Measurements from ENCODE around the gene IRX6. TPM values are rescaled to one million over a fixed set of nuclear protein-coding genes. Genes with fewer than 3 reads are reported as not detected.

Gene IRX6
- total and polyA plus RNA-seq, 8 donors: 0.02 to 0.08 (median 0.04) TPM; not detected in 5

DNA sequence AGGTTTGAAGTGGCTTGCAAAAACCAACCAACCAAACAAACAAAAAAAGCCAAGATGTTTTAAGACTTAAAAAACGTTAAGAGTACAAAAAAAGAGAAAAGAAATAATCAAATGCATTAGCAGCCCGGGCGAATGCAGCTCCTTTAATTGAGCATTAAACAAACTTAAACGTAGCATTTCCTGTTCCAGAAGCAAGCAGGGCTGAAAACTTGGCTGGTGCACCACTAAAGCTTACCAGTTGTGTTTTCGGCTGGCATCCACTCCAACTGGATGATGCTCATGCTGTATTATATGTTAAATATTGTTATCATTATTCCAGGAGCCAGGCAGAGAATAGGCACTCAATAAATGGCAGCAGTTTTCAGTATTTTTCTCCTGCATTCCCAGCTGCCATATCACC, 45.1 kb downstream of the IRX6 start:
- intact Hi-C loops (cut with DNase I): no loop called here
- WGBS, 2 donors: 21 to 29% methylated on average over 5 of the region's 5 CpGs
- FAIRE-seq: no peak
- TF ChIP-seq, protein P1, sequence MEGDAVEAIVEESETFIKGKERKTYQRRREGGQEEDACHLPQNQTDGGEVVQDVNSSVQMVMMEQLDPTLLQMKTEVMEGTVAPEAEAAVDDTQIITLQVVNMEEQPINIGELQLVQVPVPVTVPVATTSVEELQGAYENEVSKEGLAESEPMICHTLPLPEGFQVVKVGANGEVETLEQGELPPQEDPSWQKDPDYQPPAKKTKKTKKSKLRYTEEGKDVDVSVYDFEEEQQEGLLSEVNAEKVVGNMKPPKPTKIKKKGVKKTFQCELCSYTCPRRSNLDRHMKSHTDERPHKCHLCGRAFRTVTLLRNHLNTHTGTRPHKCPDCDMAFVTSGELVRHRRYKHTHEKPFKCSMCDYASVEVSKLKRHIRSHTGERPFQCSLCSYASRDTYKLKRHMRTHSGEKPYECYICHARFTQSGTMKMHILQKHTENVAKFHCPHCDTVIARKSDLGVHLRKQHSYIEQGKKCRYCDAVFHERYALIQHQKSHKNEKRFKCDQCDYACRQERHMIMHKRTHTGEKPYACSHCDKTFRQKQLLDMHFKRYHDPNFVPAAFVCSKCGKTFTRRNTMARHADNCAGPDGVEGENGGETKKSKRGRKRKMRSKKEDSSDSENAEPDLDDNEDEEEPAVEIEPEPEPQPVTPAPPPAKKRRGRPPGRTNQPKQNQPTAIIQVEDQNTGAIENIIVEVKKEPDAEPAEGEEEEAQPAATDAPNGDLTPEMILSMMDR (IDR thresholded peaks at IDR 0.05): no peak
- DNase-seq: no peak
- Histone ChIP-seq H3K4me3 (no peak overlapping the region), H3K9me3 (no peaks in the 10 kb centered on the region), H3K36me3 (no peaks in the 10 kb centered on the region), H3K27me3 (peaks cover 0 to 17% (median 7%) of the 10 kb centered on the region in 4 donors), H3K27ac (no peak overlapping the region), H3K4me1 (no peaks in the 10 kb centered on the region)
- no peak for ATAC-seq

DNA sequence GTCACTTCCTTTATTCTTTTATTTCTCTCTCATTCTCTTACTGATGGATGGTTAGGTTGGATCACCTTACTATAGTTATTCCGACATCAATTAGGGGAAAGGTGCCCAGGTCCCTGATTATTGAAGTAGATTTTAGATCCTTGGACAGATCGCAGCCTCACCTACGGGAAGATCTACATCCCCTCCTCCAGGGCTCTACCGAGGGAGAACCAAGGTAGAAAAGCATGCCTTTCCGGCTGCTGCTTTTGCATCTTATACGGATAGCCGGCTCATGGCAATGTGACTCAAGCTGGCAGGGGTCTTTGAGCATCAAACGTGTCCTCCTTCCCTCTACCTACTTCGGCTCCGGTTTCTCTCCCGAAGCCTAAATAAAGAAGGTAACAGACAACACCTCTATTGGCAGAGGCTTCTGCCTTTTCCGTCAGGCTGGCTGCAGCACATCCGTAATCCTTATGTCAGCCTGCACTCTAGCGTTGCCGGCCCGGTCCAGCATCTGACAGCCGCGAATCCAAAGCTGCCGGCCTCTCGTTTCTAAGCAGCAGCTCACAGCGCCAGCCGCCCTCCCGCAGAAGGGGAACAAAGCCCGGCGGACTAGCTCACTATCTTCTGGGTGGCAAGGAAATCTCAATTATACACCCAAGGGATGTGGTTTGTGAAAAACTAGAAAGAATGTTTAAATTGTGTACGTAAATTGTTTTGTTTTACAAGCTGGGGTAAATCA, 46.9 kb downstream of the IRX6 start:
- TF ChIP-seq, protein P1 (IDR thresholded peaks at IDR 0.05): no peak
- DNase-seq: peak in 5 of 6 donors; percentile 9 to 68 (median 29)
- Histone ChIP-seq H3K36me3 (no peaks in the 10 kb centered on the region), H3K4me3 (no peak overlapping the region), H3K27ac (no peak overlapping the region), H3K4me1 (no peaks in the 10 kb centered on the region), H3K9me3 (no peaks in the 10 kb centered on the region), H3K27me3 (peaks cover 0 to 17% (median 7%) of the 10 kb centered on the region in 4 donors)
- FAIRE-seq: no peak
- 13 to 15% methylated on average over 26 of the region's 26 CpGs for WGBS, 2 donors
- intact Hi-C loops (cut with DNase I): no loop called here
- ATAC-seq: peak in 3 of 4 donors; percentile 76 to 89 (median 80)

DNA sequence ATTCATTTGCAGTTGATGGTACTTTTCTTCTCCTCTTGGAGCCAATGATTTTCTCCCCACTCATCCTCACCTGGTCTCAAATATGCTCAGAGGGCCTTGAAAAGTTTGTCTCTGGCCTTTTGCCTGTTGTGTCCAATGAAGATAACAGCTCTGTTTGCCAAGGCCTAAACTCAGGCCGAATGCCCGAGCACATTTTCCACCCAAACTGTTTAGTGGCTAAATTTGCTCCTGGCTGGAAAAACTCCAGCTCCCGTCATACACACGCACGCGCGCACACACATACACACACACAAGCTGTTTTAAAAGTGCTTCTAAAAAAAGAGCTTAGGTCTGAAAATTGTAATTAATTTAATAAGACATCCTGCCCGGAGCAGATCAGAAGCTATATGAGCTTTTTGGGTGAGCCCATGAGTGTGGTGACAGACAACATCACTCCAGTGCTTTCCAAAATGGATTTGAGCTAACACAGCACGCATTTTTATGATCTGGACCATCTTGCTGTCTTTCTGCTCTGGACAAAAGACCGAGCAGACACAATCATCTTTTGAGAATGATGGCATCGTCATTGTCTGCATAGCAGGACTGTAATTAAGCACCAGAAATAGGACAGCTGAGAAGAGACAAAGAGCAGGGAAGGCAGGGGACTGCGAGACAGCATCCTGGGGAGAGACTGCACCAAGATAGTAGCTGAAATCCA, 48.9 kb downstream of the IRX6 start:
- H3K36me3 ChIP-seq: no peaks in the 10 kb centered on the region
- H3K27ac ChIP-seq: no peak overlapping the region
- no peaks in the 10 kb centered on the region for H3K9me3 ChIP-seq
- H3K4me1 ChIP-seq: no peaks in the 10 kb centered on the region
- intact Hi-C loops (cut with DNase I): no loop called here
- TF ChIP-seq, protein P1 (IDR thresholded peaks at IDR 0.05): no peak
- WGBS, 2 donors: 57 to 59% methylated on average over 12 of the region's 12 CpGs
- H3K27me3 ChIP-seq: peaks cover 0 to 15% (median 7%) of the 10 kb centered on the region in 4 donors
- no peak for FAIRE-seq
- DNase-seq: peak in 1 of 6 donors; percentile 3
- no peak for ATAC-seq
- H3K4me3 ChIP-seq: no peak overlapping the region

DNA sequence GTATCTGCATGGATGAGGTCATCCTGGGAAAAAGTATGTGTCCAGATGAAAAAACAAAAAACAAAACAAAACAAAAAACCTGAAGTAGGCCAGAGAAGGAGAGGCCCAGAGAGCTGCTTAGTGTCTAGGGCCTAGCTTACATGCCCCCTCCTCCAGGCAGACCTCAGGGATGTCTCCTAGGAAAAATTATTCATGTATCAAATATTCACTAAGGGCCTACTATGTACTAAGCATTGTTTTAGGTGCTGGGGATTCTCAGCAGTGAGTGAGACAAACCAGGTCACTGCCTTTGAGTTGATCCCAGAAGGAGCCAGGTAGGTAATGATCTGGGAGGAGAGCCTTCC, 49.5 kb downstream of the IRX6 start:
- FAIRE-seq (no peak), DNase-seq (no peak), ATAC-seq (no peak)
- intact Hi-C loops (cut with DNase I): no loop called here
- H3K27ac ChIP-seq: no peak overlapping the region
- no peaks in the 10 kb centered on the region for H3K36me3 ChIP-seq
- no peaks in the 10 kb centered on the region for H3K9me3 ChIP-seq
- H3K4me3 ChIP-seq: no peak overlapping the region
- H3K4me1 ChIP-seq: no peaks in the 10 kb centered on the region
- peaks cover 0 to 15% (median 6%) of the 10 kb centered on the region in 4 donors for H3K27me3 ChIP-seq
- TF ChIP-seq, protein P1 (IDR thresholded peaks at IDR 0.05): no peak

DNA sequence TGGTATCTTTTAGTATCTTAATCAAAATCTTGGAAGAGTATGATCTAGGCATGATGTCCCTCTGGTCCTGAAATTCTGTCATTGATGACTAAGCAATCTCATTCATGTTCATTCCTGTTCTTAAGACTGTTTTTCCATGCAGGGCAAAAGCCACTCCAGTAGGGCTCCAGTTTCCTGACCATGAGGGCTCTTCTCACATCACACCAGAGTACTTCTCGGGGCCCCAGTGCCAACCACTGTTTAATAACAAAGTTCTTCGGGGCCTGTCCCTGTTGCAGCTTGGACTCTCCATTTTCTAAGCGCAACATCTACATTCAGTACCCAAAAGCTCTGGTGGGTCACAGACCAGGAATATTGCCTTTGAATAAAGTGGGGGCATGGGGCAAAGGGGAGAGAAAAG, 52.0 kb downstream of the IRX6 start:
- H3K4me1 ChIP-seq: no peaks in the 10 kb centered on the region
- FAIRE-seq: no peak
- H3K27me3 ChIP-seq: peaks cover 0 to 4% (median 1%) of the 10 kb centered on the region in 4 donors
- intact Hi-C loops (cut with DNase I): no loop called here
- no peak for ATAC-seq
- H3K4me3 ChIP-seq: no peak overlapping the region
- 92 to 93% methylated on average over 3 of the region's 3 CpGs for WGBS, 2 donors
- H3K9me3 ChIP-seq: no peaks in the 10 kb centered on the region
- TF ChIP-seq, protein P1 (IDR thresholded peaks at IDR 0.05): no peak
- H3K36me3 ChIP-seq: no peaks in the 10 kb centered on the region
- DNase-seq: no peak
- H3K27ac ChIP-seq: no peak overlapping the region

Measured in pancreas (tissue), 10 donors.